GM21786 (cell line): ENCODE measurements around the gene FLG.
"Not testable (repeated sequence)": the region's sequence is repeated elsewhere in the genome, so short reads cannot be mapped to it uniquely, and the experiment has no call there.

Source experiments
- ATAC-seq: cut with Tn5 transposase; IDR thresholded peaks from one replicate; pipeline ENCODE4 v1.9.1; 2021; ENCODE audit not compliant: unreplicated experiment

The FLG gene

DNA sequence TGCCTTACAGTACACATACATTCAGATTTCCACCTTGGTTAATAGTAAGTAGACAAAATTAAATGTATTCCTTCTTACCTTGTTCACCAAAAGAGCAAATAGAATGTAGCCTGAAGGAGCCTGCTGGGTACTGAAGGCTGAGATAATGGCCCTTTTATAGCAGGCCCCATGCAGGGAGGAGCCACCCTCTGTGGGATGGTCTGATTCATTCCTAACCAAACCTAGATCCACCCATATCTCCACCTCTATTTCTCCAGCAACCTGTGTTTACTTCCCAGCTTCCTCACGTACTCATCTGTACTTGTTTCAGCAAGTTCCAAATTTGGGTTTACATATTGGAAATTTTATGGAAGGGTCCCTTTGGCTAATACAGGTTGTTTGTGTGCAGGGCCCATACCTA lies at the start of gene FLG:
TSS of gene FLG (minus strand) at position 129 of the 400 bp plus-strand sequence. CDS start 9,783 bp downstream, outside the sequence.
- ATAC-seq = no peak

DNA sequence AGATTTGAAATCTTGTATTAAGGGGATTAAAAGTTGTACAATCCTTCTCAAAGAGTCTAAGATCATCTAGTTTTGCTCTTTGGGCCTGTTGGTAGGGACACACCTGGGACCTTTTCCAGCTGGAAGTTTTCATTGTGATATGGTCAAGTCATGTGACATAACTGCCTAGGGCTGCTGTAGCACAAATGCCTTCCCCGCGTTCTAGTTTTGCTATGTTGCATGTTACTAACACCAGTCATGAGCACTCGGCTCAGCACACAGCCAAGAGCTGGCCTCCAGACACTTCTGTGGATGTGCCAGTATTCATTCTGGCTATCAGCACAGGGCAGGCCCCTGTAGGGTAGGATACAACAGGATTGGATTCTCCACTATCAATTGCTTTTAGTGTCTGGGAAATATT lies 49.4 kb upstream of the FLG start:
- ATAC-seq = no peak

GRCh38 chr1:152372672-152373071 lies 47.6 kb upstream of the FLG start:
- no peak for ATAC-seq

- ATAC-seq = no peak
Measured at GRCh38 chr1:152367436-152367835, 42.4 kb upstream of the FLG start.

GRCh38 chr1:152359906-152360305 lies 34.9 kb upstream of the FLG start, which contains the start of gene FLG2:
TSS of gene FLG2 (minus strand) at chr1:152360006. CDS start at chr1:152358884, 1,122 bp downstream.
- ATAC-seq = no peak

GRCh38 chr1:152356736-152357135 lies 31.7 kb upstream of the FLG start:
- no peak for ATAC-seq

DNA sequence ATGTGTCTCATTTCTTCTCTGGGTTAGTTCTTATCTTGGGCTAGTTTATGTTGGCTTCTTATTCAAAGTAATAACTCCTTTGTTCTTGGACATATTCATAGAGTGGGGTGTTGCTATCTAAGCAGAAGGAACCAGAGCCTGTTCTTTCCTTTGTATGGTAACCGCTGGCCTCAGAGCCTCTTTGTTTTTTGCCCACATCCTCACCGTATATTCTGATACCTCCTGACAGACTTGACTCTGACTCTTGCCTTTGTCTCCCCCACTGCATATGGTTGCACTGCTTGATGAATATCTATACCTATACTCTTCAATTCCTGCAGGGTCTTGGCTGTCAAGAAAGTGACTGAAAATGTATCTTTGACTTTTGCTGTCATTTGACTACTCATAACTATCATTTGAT lies 24.6 kb upstream of the FLG start:
- no peak for ATAC-seq

GRCh38 chr1:152348447-152348846 lies 23.4 kb upstream of the FLG start:
- ATAC-seq = no peak

DNA sequence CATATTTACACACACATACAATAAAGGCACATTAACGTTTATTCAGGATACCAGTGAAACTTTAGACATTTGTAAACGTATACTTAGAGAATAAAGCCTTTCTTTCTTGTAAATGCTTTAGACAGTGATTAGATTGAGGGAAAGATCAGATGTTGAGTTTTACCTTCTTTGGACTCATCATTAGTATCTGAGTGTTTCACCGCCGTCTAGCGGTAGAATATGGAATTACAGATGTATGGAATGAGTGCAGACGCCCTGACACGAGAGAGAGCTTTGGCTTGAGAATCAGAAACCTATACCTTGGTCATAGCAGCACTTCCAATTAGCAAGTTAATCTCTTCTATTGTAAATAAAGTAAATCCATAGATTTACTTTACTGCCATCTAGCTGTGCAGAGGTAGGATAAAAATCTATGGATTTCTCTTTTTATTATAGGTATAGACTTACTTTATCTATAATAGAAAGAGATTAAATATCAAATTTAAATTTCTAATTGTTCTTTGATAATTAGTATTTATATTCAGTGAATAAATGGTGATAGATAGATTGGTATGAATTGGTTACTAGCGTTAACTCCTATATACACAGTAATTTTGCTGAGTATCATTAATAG lies 22.2 kb upstream of the FLG start:
- peak; percentile 58 for ATAC-seq

GRCh38 chr1:152344438-152344837 lies 19.4 kb upstream of the FLG start:
- ATAC-seq = no peak

- no peak for ATAC-seq
Measured at GRCh38 chr1:152343006-152343405, 18.0 kb upstream of the FLG start.

GRCh38 chr1:152335399-152335798 lies 10.4 kb upstream of the FLG start:
- ATAC-seq = no peak

DNA sequence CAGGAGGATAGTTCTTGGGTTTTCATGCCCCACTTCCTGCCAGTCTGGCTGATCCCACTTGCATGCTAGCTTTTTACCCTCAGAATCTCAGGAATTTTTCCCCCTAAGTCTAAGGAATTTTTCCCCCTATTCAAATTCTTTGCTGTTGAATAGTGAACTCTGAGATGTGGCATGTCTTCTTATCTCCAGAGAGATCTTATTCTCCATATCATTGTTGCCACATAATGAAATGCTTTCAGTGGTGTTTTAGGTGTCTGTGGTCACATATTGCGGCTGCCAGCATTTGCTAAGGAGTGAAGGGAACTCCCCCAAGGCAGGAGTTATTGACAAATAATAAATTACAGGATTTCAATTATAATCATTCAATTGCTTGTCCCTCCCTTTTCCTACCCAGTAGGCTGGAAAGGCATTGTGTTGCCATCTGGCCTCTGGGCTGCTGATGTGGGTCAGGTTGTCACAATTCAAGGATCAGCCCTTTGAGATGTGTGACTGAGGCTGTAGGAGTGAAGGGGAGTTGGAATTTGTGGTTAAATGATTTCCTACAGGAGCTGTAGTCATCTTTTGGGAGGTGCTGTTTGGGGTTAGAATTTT lies 3.9 kb upstream of the FLG start:
- no peak for ATAC-seq

DNA sequence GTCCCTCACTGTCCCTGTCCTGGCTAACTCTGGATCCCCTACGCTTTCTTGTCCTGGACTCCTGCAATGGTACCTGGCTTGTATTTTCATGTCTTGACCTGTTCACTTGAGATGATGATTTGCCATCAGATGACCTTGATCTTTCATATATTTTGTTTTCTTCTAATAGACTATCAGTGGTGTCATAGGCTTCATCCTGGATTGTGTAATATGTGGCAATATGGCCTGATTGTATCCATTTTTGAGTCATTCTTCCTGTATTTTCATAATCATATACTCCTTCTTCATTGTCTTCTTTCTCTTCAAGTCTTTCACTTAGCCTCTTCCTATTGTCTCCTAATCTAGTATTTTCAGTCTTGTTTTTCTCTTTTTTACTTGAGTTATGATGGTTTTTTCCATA lies 11.1 kb downstream of the FLG start:
- ATAC-seq = no peak

GRCh38 chr1:152313319-152313801 lies 11.7 kb downstream of the FLG start:
- ATAC-seq = no peak

- ATAC-seq = not testable (repeated sequence)
Measured at GRCh38 chr1:152312169-152312568, 12.9 kb downstream of the FLG start.

GRCh38 chr1:152309955-152310354 lies 15.1 kb downstream of the FLG start:
- ATAC-seq = no peak

DNA sequence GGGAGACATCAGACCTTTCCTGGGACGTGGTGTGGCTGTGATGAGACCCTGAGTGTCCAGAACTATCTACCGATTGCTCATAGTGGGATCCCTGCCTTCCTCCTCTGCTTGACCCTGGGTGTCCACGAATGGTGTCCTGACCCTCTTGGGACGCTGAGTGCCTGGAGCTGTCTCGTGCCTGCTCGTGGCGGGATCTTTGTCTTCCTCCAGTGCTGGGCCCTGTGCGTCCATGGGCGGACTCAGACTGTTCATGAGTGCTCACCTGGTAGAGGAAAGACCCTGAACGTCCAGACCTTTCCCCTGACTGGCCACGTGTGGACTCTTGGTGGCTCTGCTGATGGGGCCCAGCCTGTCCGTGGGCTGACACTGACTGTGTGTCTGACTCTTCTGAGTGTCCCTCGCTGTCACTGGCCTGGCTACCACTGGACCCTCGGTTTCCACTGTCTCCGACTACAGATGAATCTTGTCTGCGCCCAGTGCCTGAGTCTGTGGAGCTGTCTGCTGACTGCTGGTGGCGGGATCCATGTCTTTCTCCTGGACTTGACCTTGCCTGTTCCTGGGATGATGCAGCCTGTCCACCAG lies 15.6 kb downstream of the FLG start:
- ATAC-seq = not testable (repeated sequence)

DNA sequence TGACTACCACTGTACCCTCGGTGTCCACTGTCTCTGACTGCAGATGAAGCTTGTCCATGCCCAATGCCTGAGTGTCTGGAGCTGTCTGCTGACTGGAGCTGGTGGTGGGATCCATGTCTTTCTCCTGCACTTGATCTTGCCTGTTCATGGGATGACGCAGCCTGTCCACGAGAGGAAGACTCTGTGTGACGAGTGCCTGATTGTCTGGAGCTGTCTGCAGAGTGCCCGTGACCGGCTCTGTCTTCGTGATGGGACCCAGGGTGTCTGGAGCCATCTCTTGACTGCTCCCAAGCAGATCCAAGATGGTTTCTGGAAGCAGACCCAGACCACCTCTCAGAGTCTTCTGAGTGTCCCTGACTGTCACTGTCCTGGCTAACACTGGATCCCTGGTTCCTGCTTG lies 16.3 kb downstream of the FLG start:
- not testable (repeated sequence) for ATAC-seq

- ATAC-seq = not testable (repeated sequence)
Measured at GRCh38 chr1:152307970-152308369, 17.1 kb downstream of the FLG start.

DNA sequence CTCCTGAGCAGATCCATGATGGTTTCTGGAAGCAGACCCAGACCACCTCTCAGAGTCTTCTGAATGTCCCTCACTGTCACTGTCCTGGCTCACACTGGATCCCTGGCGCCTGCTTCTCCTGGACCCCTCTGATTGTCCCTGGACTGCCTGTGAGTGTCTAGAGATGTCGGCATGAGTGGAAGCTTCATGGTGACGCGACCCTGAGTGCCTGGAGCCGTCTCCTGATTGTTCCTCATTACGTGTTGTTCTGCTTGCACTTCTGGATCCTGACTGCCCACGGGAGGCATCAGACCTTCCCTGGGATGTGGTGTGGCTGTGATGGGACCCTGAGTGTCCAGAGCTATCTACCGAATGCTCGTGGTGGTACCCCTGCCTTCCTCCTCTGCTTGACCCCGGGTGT lies 18.9 kb downstream of the FLG start:
- ATAC-seq = not testable (repeated sequence)

DNA sequence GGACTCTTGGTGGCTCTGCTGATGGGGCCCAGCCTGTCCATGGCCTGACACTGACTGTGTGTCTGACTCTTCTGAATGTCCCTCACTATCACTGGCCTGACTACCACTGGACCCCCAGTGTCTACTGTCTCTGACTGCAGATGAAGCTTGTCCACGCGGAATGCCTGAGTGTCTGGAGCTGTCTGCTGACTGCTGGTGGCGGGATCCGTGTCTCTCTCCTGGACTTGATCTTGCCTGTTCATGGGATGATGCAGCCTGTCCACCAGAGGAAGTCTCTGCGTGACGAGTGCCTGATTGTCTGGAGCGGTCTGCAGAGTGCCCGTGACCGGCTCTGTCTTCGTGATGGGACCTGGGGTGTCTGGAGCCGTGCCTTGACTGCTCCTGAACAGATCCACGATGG lies 20.3 kb downstream of the FLG start:
- not testable (repeated sequence) for ATAC-seq
